ENCODE results near the gene ENAH.

The ENAH gene

GRCh38 chr1:225468270-225469020 is 184.5 kb downstream of the ENAH start:
- WGBS: 93% methylated on average over 10 of the region's 10 CpGs
- H3K9me3 ChIP-seq (ENCODE audit: insufficient read depth, low read depth, low read length): no peaks in the 10 kb centered on the region
- no peaks in the 10 kb centered on the region for H3K27me3 ChIP-seq (ENCODE audit: insufficient read depth, low read length)
- H3K36me3 ChIP-seq (ENCODE audit: insufficient read depth, low read length): no peaks in the 10 kb centered on the region
- no peak overlapping the region for H3K27ac ChIP-seq (ENCODE audit: low read depth, low read length)
- no peak overlapping the region for H3K4me3 ChIP-seq (ENCODE audit: low read length)
- no peak overlapping the region for H3K9ac ChIP-seq (ENCODE audit: low read depth, low read length)
- H3K4me1 ChIP-seq (ENCODE audit: insufficient read depth, low read length): peaks cover 14% of the 10 kb centered on the region

GRCh38 chr1:225467193-225468020 is 185.5 kb downstream of the ENAH start:
- 92% methylated on average over 22 of the region's 26 CpGs for WGBS
- H3K36me3 ChIP-seq (ENCODE audit: insufficient read depth, low read length): no peaks in the 10 kb centered on the region
- H3K9ac ChIP-seq (ENCODE audit: low read depth, low read length): no peak overlapping the region
- H3K4me3 ChIP-seq (ENCODE audit: low read length): no peak overlapping the region
- peaks cover 14% of the 10 kb centered on the region for H3K4me1 ChIP-seq (ENCODE audit: insufficient read depth, low read length)
- H3K9me3 ChIP-seq (ENCODE audit: insufficient read depth, low read depth, low read length): no peaks in the 10 kb centered on the region
- no peaks in the 10 kb centered on the region for H3K27me3 ChIP-seq (ENCODE audit: insufficient read depth, low read length)
- H3K27ac ChIP-seq (ENCODE audit: low read depth, low read length): no peak overlapping the region

DNA sequence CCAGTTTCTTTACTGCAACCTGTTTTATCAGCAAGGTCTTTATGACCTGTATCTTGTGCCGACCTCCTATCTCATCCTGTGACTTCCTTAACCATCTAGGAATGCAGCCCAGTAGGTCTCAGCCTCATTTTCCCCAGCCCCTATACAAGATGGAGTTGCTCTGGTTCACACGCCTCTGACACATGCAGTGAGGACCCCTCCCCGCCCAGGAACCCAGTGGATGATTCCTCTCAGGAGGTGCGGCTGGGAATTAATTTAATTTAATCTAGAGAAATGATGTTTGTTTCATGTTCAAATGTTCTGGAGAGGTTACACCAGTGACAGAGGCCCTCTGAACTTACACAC is 186.1 kb downstream of the ENAH start:
- Histone ChIP-seq H3K4me1 (ENCODE audit: insufficient read depth, low read length) (peaks cover 14% of the 10 kb centered on the region), H3K27me3 (ENCODE audit: insufficient read depth, low read length) (no peaks in the 10 kb centered on the region), H3K9me3 (ENCODE audit: insufficient read depth, low read depth, low read length) (no peaks in the 10 kb centered on the region), H3K4me3 (ENCODE audit: low read length) (no peak overlapping the region), H3K36me3 (ENCODE audit: insufficient read depth, low read length) (no peaks in the 10 kb centered on the region), H3K27ac (ENCODE audit: low read depth, low read length) (no peak overlapping the region), H3K9ac (ENCODE audit: low read depth, low read length) (no peak overlapping the region)
- 85% methylated on average over 4 of the region's 4 CpGs for WGBS

GRCh38 chr1:225465793-225466517 is 187.0 kb downstream of the ENAH start:
- Histone ChIP-seq H3K9ac (ENCODE audit: low read depth, low read length) (no peak overlapping the region), H3K9me3 (ENCODE audit: insufficient read depth, low read depth, low read length) (no peaks in the 10 kb centered on the region), H3K27ac (ENCODE audit: low read depth, low read length) (peak overlapping the region; percentile 80), H3K4me3 (ENCODE audit: low read length) (peak overlapping the region; percentile 18; the same call in 1 of the 2 replicates), H3K27me3 (ENCODE audit: insufficient read depth, low read length) (no peaks in the 10 kb centered on the region), H3K36me3 (ENCODE audit: insufficient read depth, low read length) (no peaks in the 10 kb centered on the region), H3K4me1 (ENCODE audit: insufficient read depth, low read length) (peaks cover 14% of the 10 kb centered on the region)
- WGBS: 89% methylated on average over 26 of the region's 26 CpGs

- H3K36me3 ChIP-seq (ENCODE audit: insufficient read depth, low read length): no peaks in the 10 kb centered on the region
- 41% methylated on average over 15 of the region's 15 CpGs for WGBS
- peak overlapping the region; percentile 70 for H3K9ac ChIP-seq (ENCODE audit: low read depth, low read length)
- no peaks in the 10 kb centered on the region for H3K27me3 ChIP-seq (ENCODE audit: insufficient read depth, low read length)
- peaks cover 22% of the 10 kb centered on the region for H3K4me1 ChIP-seq (ENCODE audit: insufficient read depth, low read length)
- peak overlapping the region; percentile 80 for H3K27ac ChIP-seq (ENCODE audit: low read depth, low read length)
- H3K9me3 ChIP-seq (ENCODE audit: insufficient read depth, low read depth, low read length): no peaks in the 10 kb centered on the region
- peak overlapping the region; percentile 18; the same call in 1 of the 2 replicates for H3K4me3 ChIP-seq (ENCODE audit: low read length)
Observed at GRCh38 chr1:225464851-225465792, 187.8 kb downstream of the ENAH start.

- WGBS: 75% methylated on average over 15 of the region's 15 CpGs
- Histone ChIP-seq H3K4me1 (ENCODE audit: insufficient read depth, low read length) (peaks cover 22% of the 10 kb centered on the region), H3K9me3 (ENCODE audit: insufficient read depth, low read depth, low read length) (no peaks in the 10 kb centered on the region), H3K36me3 (ENCODE audit: insufficient read depth, low read length) (no peaks in the 10 kb centered on the region), H3K4me3 (ENCODE audit: low read length) (no peak overlapping the region), H3K9ac (ENCODE audit: low read depth, low read length) (no peak overlapping the region), H3K27me3 (ENCODE audit: insufficient read depth, low read length) (no peaks in the 10 kb centered on the region), H3K27ac (ENCODE audit: low read depth, low read length) (no peak overlapping the region)
Observed at GRCh38 chr1:225462714-225463574, 190.0 kb downstream of the ENAH start.

GRCh38 chr1:225462429-225462713 is 190.6 kb downstream of the ENAH start:
- peaks cover 22% of the 10 kb centered on the region for H3K4me1 ChIP-seq (ENCODE audit: insufficient read depth, low read length)
- no peaks in the 10 kb centered on the region for H3K36me3 ChIP-seq (ENCODE audit: insufficient read depth, low read length)
- H3K4me3 ChIP-seq (ENCODE audit: low read length): no peak overlapping the region
- H3K27ac ChIP-seq (ENCODE audit: low read depth, low read length): no peak overlapping the region
- H3K9me3 ChIP-seq (ENCODE audit: insufficient read depth, low read depth, low read length): no peaks in the 10 kb centered on the region
- no peak overlapping the region for H3K9ac ChIP-seq (ENCODE audit: low read depth, low read length)
- WGBS: 93% methylated on average over 5 of the region's 5 CpGs
- no peaks in the 10 kb centered on the region for H3K27me3 ChIP-seq (ENCODE audit: insufficient read depth, low read length)

DNA sequence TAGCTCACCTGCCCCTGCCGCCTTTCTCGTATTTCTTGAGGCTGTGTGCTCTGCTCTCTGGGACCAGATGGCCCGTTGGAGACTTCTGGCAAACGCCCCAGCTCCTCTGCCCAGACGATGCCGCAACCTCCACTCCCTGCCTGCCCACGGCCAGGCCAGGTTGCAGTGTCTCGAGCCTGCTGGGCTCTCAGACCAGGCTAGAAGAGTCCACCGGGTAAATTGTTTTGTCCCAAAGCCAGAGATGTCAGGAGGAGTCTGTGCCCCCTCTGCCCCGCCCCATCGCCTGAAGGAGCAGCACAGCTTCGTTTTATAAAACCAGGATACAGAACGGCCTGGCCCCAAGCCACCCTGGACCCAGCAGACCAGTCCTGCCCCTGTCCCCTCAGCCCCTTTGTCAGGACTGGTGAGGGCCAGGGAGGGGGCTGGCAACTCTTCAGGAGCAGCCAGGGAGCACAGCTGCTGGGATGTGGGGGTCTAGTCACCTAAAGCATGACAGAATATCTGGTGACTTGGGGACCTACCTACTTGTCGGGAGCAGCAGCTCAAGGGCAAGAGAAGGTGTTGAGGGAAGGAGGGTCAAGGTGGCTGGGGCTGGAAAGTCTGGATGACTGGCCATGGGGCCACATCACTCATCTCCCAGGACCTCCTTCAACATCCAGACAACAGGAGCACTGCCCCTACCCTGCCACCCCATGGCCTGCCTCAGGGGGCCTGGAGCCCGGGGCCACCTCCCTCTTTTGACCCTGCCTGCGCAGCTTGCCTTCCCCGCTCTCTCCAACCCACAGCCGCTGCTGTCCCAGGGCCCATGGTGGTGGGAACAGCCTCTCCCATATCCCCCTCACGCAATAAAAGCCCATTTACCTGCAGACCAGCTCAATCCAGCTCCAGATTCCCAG is 191.1 kb downstream of the ENAH start:
- WGBS: 89% methylated on average over 19 of the region's 19 CpGs
- Histone ChIP-seq H3K36me3 (ENCODE audit: insufficient read depth, low read length) (no peaks in the 10 kb centered on the region), H3K27me3 (ENCODE audit: insufficient read depth, low read length) (no peaks in the 10 kb centered on the region), H3K4me1 (ENCODE audit: insufficient read depth, low read length) (peaks cover 22% of the 10 kb centered on the region), H3K4me3 (ENCODE audit: low read length) (no peak overlapping the region), H3K27ac (ENCODE audit: low read depth, low read length) (no peak overlapping the region), H3K9me3 (ENCODE audit: insufficient read depth, low read depth, low read length) (no peaks in the 10 kb centered on the region), H3K9ac (ENCODE audit: low read depth, low read length) (no peak overlapping the region)

DNA sequence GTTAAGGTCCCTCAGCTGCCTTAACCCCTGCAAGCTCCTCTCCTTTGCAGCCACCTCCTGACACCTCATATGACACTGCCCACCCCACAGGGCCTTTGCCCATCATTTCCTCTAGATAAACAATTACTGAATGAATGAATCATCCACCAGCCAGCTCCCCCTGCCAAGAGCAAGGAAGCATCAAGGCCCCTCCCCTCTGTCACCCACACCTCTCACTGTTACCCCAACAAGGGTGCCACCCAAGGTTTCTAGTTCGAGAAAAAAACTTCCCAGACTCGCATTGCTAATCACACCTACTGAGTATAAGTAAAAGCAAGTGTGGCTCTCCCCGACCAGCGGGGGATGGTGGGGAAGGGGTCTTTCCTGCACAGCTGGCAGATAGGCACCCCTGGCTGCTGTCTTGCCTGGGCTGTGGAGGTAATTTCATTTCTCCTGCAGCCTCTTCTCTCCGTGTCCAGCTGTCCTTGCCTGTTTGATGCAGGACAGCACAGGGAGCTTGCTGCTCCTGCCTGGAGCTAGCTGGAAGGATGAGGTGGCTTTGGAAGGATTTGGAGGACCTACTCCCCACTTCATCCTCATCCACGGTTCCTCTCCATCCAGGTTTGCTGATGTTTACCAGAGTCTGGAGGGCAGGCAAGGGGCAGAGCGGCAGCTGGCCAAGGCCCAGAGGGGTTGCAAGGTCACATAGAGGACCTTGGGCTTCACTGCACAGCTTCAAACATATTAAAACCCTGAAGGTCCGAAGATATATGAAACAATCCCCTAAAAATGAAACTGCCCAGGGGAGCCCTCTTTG is 192.0 kb downstream of the ENAH start:
- H3K36me3 ChIP-seq (ENCODE audit: insufficient read depth, low read length): no peaks in the 10 kb centered on the region
- H3K9me3 ChIP-seq (ENCODE audit: insufficient read depth, low read depth, low read length): no peaks in the 10 kb centered on the region
- H3K27me3 ChIP-seq (ENCODE audit: insufficient read depth, low read length): no peaks in the 10 kb centered on the region
- peaks cover 22% of the 10 kb centered on the region for H3K4me1 ChIP-seq (ENCODE audit: insufficient read depth, low read length)
- 79% methylated on average over 8 of the region's 8 CpGs for WGBS
- no peak overlapping the region for H3K4me3 ChIP-seq (ENCODE audit: low read length)
- no peak overlapping the region for H3K27ac ChIP-seq (ENCODE audit: low read depth, low read length)
- H3K9ac ChIP-seq (ENCODE audit: low read depth, low read length): no peak overlapping the region

Data from HUES64 (cell line).